ENCODE data around the gene A4GALT.
"Not testable (repeated sequence)": the region's sequence is repeated elsewhere in the genome, so short reads cannot be mapped to it uniquely, and the experiment has no call there.

The A4GALT gene

DNA sequence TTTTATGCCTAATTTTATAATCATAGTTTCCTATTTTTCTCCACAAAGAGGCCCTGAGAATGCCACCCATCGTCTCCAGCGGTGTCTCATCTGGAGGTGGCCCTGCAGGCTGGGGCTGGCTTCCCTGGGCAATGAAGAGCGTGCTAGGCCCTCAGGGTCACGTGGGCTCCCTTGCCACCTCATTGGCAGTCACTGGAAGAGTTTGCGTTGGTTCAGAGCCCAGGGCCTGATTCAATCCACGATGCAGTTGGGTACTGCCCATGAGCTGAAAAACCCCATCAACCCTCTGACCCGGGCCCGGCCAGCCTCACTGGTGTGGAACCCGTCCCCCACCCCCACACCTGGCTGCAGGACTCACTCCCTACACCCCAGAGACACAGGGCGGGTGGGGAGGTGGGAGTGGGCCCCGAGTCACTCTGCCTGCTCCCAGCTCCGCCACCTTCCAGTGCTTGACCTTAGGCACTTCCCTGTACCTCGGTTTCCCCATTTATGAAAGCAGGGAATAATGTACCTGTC lies 43.4 kb upstream of the A4GALT start:
- no peak for TF ChIP-seq Cebpa-rat (IDR thresholded peaks at IDR 0.05)
- peaks cover 9 to 40% (median 31%) of the 10 kb centered on the region in 10 experiments for H3K4me1 ChIP-seq

DNA sequence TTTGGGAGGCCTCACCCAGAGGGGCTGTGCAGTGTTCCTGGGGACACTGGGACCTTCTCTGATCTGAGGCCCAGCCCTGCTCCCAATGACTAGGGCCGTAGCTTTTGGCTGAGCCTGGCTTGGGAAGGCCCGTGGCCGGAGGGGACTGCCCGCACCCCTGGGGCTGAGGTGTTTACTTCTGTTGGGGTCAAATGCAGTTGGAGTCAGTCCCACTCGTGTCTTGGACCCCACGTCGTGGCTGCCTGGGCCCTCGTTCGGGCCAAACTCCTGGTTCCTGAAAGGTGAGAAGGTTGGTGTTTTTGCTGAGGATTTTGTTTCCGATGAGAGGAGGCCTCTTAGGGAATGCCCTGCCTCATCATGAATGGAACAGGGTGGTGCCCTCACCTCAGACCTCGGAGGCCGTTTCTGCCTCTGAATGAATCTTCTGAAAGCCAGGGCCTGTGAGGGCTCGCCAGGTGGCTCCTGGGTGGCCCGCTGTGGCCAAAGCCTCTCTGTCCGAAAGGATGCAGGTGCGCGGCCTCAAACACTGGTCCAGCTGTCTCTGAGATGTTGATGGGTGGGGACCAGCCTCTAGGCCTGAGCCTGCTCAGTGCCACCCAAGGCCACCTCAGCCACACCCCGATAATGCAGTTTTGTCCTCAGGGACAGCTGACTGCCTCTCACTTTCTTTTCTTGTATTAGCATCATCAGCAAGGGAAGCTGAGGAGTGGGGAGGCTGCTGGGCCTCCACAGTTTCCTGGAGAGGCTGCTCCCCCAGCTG lies 40.3 kb upstream of the A4GALT start:
- H3K4me2 ChIP-seq = peak overlapping the region in 7 of 11 experiments; percentile 6 to 34 (median 25); a peak in 7 of 22 replicates
- no peak overlapping the region for H3K4me3 ChIP-seq
- H3K27me3 ChIP-seq = peaks cover 0 to 9% (median 0%) of the 10 kb centered on the region in 11 experiments; a peak in 1 of 22 replicates
- no peaks in the 10 kb centered on the region for H3K9me3 ChIP-seq (replicated peaks in 1 of 11)
- peaks cover 0 to 10% (median 0%) of the 10 kb centered on the region in 11 experiments; a peak in 2 of 22 replicates for H4K20me1 ChIP-seq
- no peak overlapping the region for H3K9ac ChIP-seq
- TF ChIP-seq Cebpa-rat (IDR thresholded peaks at IDR 0.05) = no peak
- H3K4me1 ChIP-seq = peaks cover 0 to 32% (median 23%) of the 10 kb centered on the region in 10 experiments; a peak in 16 of 20 replicates
- H3K27ac ChIP-seq = no peak overlapping the region
- no peaks in the 10 kb centered on the region for H3K36me3 ChIP-seq

More for the DNA sequence above, 43.4 kb upstream of the A4GALT start:
- H3K36me3 ChIP-seq = no peaks in the 10 kb centered on the region
- no peak overlapping the region for H3K4me2 ChIP-seq
- peaks cover 0 to 20% (median 0%) of the 10 kb centered on the region in 11 experiments; a peak in 3 of 22 replicates for H4K20me1 ChIP-seq
- no peak overlapping the region for H3K9ac ChIP-seq
- H3K27ac ChIP-seq = no peak overlapping the region
- H3K9me3 ChIP-seq (replicated peaks in 1 of 11) = no peaks in the 10 kb centered on the region
- peaks cover 0 to 17% (median 0%) of the 10 kb centered on the region in 11 experiments; a peak in 5 of 22 replicates for H3K27me3 ChIP-seq
- no peak overlapping the region for H3K4me3 ChIP-seq

DNA sequence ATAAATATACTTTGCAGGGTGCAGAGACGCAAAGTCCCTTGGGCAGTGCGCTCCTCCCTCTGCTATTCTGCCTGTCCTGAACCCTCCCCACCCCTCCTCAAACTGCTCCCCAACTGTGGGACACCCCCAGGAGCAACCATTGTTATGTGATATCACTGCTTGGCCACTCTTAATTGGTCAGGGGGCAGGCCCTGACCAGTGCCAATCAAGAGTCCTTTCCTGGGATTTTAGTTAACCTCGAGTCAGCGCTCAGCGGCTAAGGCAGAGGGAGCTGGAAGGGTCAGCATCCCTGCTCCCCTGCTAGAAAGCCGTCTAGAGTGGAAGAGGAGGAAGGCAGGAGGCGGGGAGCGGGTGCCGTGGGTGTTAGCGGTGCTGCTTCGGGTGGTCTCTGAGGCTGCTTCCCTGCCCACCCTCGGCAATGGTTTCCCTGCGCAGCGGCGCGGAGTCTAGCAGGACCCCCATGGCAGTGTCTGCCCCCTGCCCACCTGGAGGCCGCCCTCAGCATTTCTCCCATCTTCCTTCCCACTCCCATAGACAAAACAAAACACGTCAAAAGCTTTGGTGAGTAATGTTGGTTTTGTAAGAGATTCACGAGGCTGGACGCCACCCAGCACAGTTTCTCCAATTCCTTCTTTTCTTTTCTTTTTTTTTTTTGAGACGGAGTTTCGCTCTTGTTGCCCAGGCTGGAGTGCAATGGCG lies 38.4 kb upstream of the A4GALT start:
- H3K36me3 ChIP-seq = no peaks in the 10 kb centered on the region
- TF ChIP-seq Cebpa-rat (IDR thresholded peaks at IDR 0.05) = no peak
- no peaks in the 10 kb centered on the region for H3K27me3 ChIP-seq
- H4K20me1 ChIP-seq = peaks cover 0 to 2% (median 0%) of the 10 kb centered on the region in 11 experiments; a peak in 1 of 22 replicates
- H3K4me2 ChIP-seq = no peak overlapping the region
- H3K9ac ChIP-seq = no peak overlapping the region
- peaks cover 0 to 19% (median 11%) of the 10 kb centered on the region in 10 experiments; a peak in 16 of 20 replicates for H3K4me1 ChIP-seq
- H3K9me3 ChIP-seq (replicated peaks in 1 of 11) = no peaks in the 10 kb centered on the region
- H3K4me3 ChIP-seq = no peak overlapping the region
- no peak overlapping the region for H3K27ac ChIP-seq

DNA sequence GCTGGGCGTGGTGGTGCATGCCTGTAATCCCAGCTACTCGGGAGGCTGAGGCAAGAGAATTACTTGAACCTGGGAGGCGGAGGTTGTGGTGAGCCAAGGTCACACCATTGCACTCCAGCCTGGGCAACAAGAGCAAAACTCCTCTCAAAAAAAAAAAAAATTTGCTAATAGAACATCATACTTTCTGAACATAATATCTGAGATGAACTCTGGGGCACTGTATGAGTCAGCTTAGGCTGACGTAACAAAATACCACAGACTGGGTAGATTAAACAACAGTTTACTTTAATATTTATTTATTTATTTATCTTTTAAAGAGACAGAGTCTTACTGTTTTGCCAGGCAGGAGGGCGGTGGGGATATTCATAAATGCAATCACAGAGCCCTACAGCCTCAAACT lies 34.9 kb upstream of the A4GALT start:
- H3K4me3 ChIP-seq = not testable (repeated sequence)
- peak overlapping the region in 3 of 11 experiments; percentile 28 to 40 (median 29); a peak in 2 of 22 replicates for H3K4me2 ChIP-seq

DNA sequence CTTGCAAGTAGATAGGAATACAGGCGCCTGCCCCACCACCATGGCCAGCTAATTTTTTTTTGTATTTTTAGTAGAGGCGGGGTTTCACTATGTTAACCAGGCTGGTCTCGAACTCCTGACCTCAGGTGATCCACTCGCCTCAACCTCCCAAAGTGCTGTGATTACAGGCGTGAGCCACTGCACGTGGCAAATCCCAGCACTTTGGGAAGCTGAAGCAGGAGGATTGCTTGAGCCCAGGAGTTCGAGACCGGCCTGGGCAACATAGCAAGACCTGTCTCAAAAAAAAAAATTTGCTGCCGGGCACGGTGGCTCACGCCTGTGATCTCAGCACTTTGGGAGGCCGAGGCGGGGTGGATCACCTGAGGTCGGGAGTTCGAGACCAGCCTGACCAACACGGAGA lies 34.5 kb upstream of the A4GALT start:
- not testable (repeated sequence) for H3K9me3 ChIP-seq (replicated peaks in 1 of 11); H3K9ac ChIP-seq; H3K27ac ChIP-seq; H4K20me1 ChIP-seq; H3K27me3 ChIP-seq; H3K4me3 ChIP-seq; H3K36me3 ChIP-seq
- Histone ChIP-seq H3K4me2 (peak overlapping the region in 2 of 11 experiments; percentile 28 to 40; a peak in 2 of 22 replicates), H3K4me1 (peaks cover 16 to 38% (median 19%) of the 10 kb centered on the region in 10 experiments)

More for the DNA sequence above, 34.9 kb upstream of the A4GALT start:
- not testable (repeated sequence) for H3K9me3 ChIP-seq (replicated peaks in 1 of 11); H3K27me3 ChIP-seq; H3K36me3 ChIP-seq; H4K20me1 ChIP-seq; H3K27ac ChIP-seq; H3K9ac ChIP-seq
- H3K4me1 ChIP-seq = peaks cover 16 to 38% (median 20%) of the 10 kb centered on the region in 10 experiments

DNA sequence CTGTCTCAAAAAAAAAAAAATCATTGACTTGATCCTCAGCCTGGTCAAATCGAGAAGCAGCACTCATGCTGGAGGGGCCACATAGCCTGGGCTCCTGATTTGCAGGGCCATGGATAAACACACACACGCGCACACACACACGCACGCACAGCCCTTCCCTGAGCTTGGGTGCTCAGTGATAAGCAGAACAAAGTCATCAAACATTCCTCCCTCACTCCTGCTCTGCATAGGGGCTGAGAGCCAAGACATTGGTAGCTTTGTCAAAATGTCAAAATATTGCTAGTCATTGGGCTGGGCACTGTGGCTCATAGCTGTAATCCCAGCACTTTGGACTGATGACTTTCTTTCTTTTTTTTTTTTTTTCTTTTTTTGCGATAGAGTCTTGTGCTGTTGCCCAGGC lies 34.0 kb upstream of the A4GALT start:
- no peaks in the 10 kb centered on the region for H3K27me3 ChIP-seq
- no peaks in the 10 kb centered on the region for H3K9me3 ChIP-seq (replicated peaks in 1 of 11)
- peaks cover 16 to 39% (median 19%) of the 10 kb centered on the region in 10 experiments for H3K4me1 ChIP-seq
- H4K20me1 ChIP-seq = no peaks in the 10 kb centered on the region; a peak in 1 of 22 replicates
- no peak overlapping the region for H3K9ac ChIP-seq
- H3K27ac ChIP-seq = no peak overlapping the region
- no peak for TF ChIP-seq Cebpa-rat (IDR thresholded peaks at IDR 0.05)
- H3K4me2 ChIP-seq = no peak overlapping the region
- H3K36me3 ChIP-seq = no peaks in the 10 kb centered on the region
- no peak overlapping the region for H3K4me3 ChIP-seq

DNA sequence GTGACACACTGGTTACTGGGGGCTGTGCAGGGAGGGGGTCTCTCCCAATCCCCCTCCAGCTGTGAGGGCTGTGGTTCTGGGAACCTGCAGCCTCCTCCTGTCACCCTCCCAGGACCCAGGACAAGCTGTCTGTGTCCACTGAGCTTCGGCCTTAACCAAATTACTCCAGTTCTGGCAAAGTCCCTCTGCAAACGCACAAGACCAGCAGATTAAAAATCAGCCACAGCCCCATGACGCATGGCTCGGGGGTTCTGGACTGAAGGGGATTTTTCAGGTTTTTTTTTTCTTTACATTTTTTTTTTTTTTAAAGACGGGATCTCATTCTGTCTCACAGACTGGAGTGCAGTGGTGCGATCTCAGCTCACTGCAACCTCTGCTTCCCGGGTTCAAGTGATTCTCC lies 32.2 kb upstream of the A4GALT start:
- no peak for TF ChIP-seq Cebpa-rat (IDR thresholded peaks at IDR 0.05)
- no peak overlapping the region for H3K4me3 ChIP-seq
- no peaks in the 10 kb centered on the region for H4K20me1 ChIP-seq
- H3K36me3 ChIP-seq = no peaks in the 10 kb centered on the region
- H3K27me3 ChIP-seq = no peaks in the 10 kb centered on the region
- H3K9me3 ChIP-seq (replicated peaks in 1 of 11) = no peaks in the 10 kb centered on the region
- H3K27ac ChIP-seq = peak overlapping the region in 9 of 11 experiments; percentile 36 to 72 (median 62); a peak in 15 of 22 replicates
- H3K4me2 ChIP-seq = peak overlapping the region in 7 of 11 experiments; percentile 57 to 82 (median 63); a peak in 12 of 22 replicates
- H3K4me1 ChIP-seq = peaks cover 18 to 56% (median 31%) of the 10 kb centered on the region in 10 experiments
- H3K9ac ChIP-seq = peak overlapping the region in 5 of 11 experiments; percentile 14 to 56 (median 51); a peak in 3 of 22 replicates

DNA sequence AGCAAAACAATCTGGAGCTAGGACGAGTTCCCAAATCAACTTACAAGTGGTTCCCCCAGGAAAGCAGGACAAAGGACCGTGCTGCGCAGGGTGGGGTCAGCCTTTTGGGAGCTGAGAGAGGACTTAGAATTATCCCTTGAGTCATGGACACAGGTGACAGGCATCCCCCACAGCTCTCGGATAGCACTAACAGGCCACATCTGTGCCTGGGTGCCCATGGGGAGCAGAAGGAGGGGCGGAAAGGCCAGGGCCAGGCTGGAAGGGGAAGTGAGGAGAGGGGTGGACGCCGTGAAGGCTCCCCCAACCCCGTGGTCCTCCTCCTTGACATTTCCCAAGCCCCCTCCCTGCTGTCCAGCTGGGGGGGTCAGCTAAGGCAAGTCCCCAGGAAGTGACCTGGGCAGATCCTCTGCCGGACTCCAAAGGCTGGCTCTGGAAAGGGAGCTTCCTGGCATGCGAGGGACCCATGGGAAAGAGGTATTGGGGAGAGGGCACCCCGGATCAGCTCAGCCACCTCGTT lies 31.6 kb upstream of the A4GALT start:
- Histone ChIP-seq H3K4me1 (peaks cover 18 to 62% (median 35%) of the 10 kb centered on the region in 10 experiments), H3K4me2 (peak overlapping the region; percentile 57 to 82 (median 63); a peak in 21 of 22 replicates), H3K36me3 (no peaks in the 10 kb centered on the region), H3K27me3 (no peaks in the 10 kb centered on the region), H4K20me1 (no peaks in the 10 kb centered on the region), H3K9ac (peak overlapping the region in 8 of 11 experiments; percentile 11 to 56 (median 42); a peak in 12 of 22 replicates), H3K9me3 (replicated peaks in 1 of 11) (no peaks in the 10 kb centered on the region), H3K27ac (peak overlapping the region in 9 of 11 experiments; percentile 36 to 72 (median 62); a peak in 18 of 22 replicates), H3K4me3 (no peak overlapping the region)
- no peak for TF ChIP-seq Cebpa-rat (IDR thresholded peaks at IDR 0.05)

DNA sequence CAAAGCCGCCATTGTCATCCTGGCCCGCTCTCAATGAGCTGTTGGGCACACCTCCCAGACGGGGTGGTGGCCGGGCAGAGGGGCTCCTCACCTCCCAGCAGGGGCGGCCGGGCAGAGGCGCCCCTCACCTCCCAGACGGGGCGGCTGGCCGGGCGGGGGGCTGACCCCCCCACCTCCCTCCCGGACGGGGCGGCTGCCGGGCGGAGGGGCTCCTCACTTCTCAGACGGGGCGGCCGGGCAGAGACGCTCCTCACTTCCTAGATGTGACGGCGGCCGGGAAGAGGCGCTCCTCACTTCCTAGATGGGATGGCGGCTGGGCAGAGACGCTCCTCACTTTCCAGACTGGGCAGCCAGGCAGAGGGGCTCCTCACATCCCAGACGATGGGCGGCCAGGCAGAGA lies 29.8 kb upstream of the A4GALT start:
- not testable (repeated sequence) for H3K9ac ChIP-seq; H3K27me3 ChIP-seq; H3K27ac ChIP-seq; H4K20me1 ChIP-seq; H3K36me3 ChIP-seq; H3K9me3 ChIP-seq (replicated peaks in 1 of 11); H3K4me2 ChIP-seq; H3K4me3 ChIP-seq
- H3K4me1 ChIP-seq = peaks cover 18 to 65% (median 35%) of the 10 kb centered on the region in 10 experiments
